ENCODE data around the gene SETBP1. TPM values are rescaled to one million over a fixed set of nuclear protein-coding genes. Genes with fewer than 3 reads are reported as not detected.

The SETBP1 gene
- total and polyA plus RNA-seq, 2 of the 4 experiments (the other 2 are of a cell fraction), result 0.19 to 0.36 TPM

- no peaks in the 10 kb centered on the region for H3K79me1 ChIP-seq (ENCODE audit: low read depth in 1 of 2, low read length in 2 of 2)
- no peaks in the 10 kb centered on the region for H4K20me1 ChIP-seq (ENCODE audit: insufficient read depth, low read length)
- no peak overlapping the region for H3K18ac ChIP-seq (ENCODE audit: low read depth, low read length)
- DNase-seq (no peak), ATAC-seq (ENCODE audit: low read depth) (no peak)
- H3K9me3 ChIP-seq (ENCODE audit: control insufficient read depth, insufficient read depth, low read length), result no peaks in the 10 kb centered on the region
- H4K5ac ChIP-seq (ENCODE audit: low read depth, low read length), result no peak overlapping the region
- H2BK5ac ChIP-seq (ENCODE audit: low read depth, low read length, poor library complexity, severe bottlenecking), result no peak overlapping the region
- H4K8ac ChIP-seq (ENCODE audit: low read depth in 2 of 2, low read length in 2 of 2), result no peak overlapping the region
- ChIA-PET POLR2A (ENCODE audit: unreplicated experiment) (no interaction called here), CTCF (interaction anchor here (0.6 kb wide), 1 partner anchor 30 kb away, joined by 3 read pairs; no protein-coding TSS in a partner anchor)
- no peak overlapping the region for H2AK5ac ChIP-seq (ENCODE audit: low read depth, low read length)
- H3K36me3 ChIP-seq (ENCODE audit: control insufficient read depth, insufficient read depth, low read length), result no peaks in the 10 kb centered on the region
- H3K4me2 ChIP-seq (ENCODE audit: low read depth, low read length), result no peak overlapping the region
- H3K4me3 ChIP-seq (ENCODE audit: insufficient read depth, low read depth, low read length), result no peak overlapping the region
- no peak for TF ChIP-seq MAFK (IDR thresholded peaks at IDR 0.05; ENCODE audit: low read depth, low read length)
- TF ChIP-seq FOS (IDR thresholded peaks at IDR 0.05; ENCODE audit: low read depth, low read length), result no peak
- TF ChIP-seq BHLHE40 (IDR thresholded peaks at IDR 0.05; ENCODE audit: low read depth, low read length), result no peak
- H3K27ac ChIP-seq (ENCODE audit: insufficient read depth, low read length), result no peak overlapping the region
- no peak overlapping the region for H3K23ac ChIP-seq (ENCODE audit: low read depth, low read length)
- H2BK15ac ChIP-seq (ENCODE audit: low read depth, low read length), result no peak overlapping the region
- dilution Hi-C loops (cut with HindIII; ENCODE audit: low sequenced_read_pairs, unreplicated experiment) (no loop called here), intact Hi-C loops (cut with micrococcal nuclease) (no loop called here), in situ Hi-C loops (cut with MboI; ENCODE audit: low sequenced_read_pairs) (no loop called here)
- no peaks in the 10 kb centered on the region for H3K27me3 ChIP-seq (ENCODE audit: control insufficient read depth, insufficient read depth, low read length)
- H3K56ac ChIP-seq (ENCODE audit: extremely low read depth, insufficient read depth, low read length), result no peak overlapping the region
- H2AK9ac ChIP-seq (replicated peaks; ENCODE audit: low read depth, low read length, poor library complexity), result no peak overlapping the region
- no peak overlapping the region for H4K91ac ChIP-seq (ENCODE audit: insufficient read depth, low read depth, low read length)
- no peaks in the 10 kb centered on the region; the same call in 1 of the 2 replicates for H3K4me1 ChIP-seq (ENCODE audit: control insufficient read depth, insufficient read depth, low read length)
- no peak overlapping the region for H3K9ac ChIP-seq (ENCODE audit: low read depth, low read length)
- H3K4ac ChIP-seq (ENCODE audit: low read depth, low read length), result no peak overlapping the region
- no peak overlapping the region for H2BK120ac ChIP-seq (ENCODE audit: low read depth, low read length)
- no peaks in the 10 kb centered on the region for H3K9me1 ChIP-seq (ENCODE audit: insufficient read depth, low read length)
- H3K14ac ChIP-seq (replicated peaks; ENCODE audit: low read depth, low read length), result no peak overlapping the region
- WGBS, 2 experiments (ENCODE audit: extremely low coverage in 2 of 2, insufficient read length in 1 of 2), result no CpG with 5 or more reads among the region's 3 CpGs
- no peak overlapping the region for H2AFZ ChIP-seq (replicated peaks; ENCODE audit: low read length, poor library complexity)
- no TSS peak for BruUV-seq (replicated peaks)
- H2BK20ac ChIP-seq (ENCODE audit: low read depth, low read length), result no peak overlapping the region
These were observed 32.7 kb downstream of the SETBP1 start for GRCh38 chr18:44713435-44713834.

Measured in IMR-90 (cell line).